H9 (cell line): ENCODE results near the gene MEIOSIN. TPM values are rescaled to one million over a fixed set of nuclear protein-coding genes. Genes with fewer than 3 reads are reported as not detected.
"Not testable (repeated sequence)": the region's sequence is repeated elsewhere in the genome, so short reads cannot be mapped to it uniquely, and the experiment has no call there.

ENCODE experiments used
- DNase-seq: peaks from one replicate; pipeline ENCODE4 v3.0.0-alpha.2; 2017
- H2AFZ ChIP-seq: one replicate; pipeline ENCODE4 v1.6.1; 2013; ENCODE audit warnings: mild to moderate bottlenecking, low read length, control low read depth, moderate library complexity
- H2AK5ac ChIP-seq: 2 replicates; pipeline ENCODE4 v1.6.1; 2013; ENCODE audit warnings: low read length, control low read depth, mixed read lengths; ENCODE audit not compliant: insufficient read length
- H2BK120ac ChIP-seq: one replicate; pipeline ENCODE4 v1.6.1; 2013; ENCODE audit warnings: low read depth, mild to moderate bottlenecking, low read length, control low read depth, inconsistent platforms; ENCODE audit not compliant: poor library complexity, severe bottlenecking
- H2BK12ac ChIP-seq: 2 replicates; pipeline ENCODE4 v1.6.1; 2013; ENCODE audit warnings: low read length, control low read depth, mixed read lengths, low read depth; ENCODE audit not compliant: insufficient read length
- H2BK15ac ChIP-seq: 2 replicates; pipeline ENCODE4 v1.6.1; 2013; ENCODE audit warnings: low read depth, low read length, control low read depth
- H2BK20ac ChIP-seq: one replicate; pipeline ENCODE4 v1.6.1; 2013; ENCODE audit warnings: low read depth, mild to moderate bottlenecking, low read length, control low read depth, inconsistent platforms; ENCODE audit not compliant: poor library complexity, severe bottlenecking
- H2BK5ac ChIP-seq: 2 replicates; pipeline ENCODE4 v1.6.1; 2013; ENCODE audit warnings: low read length, control low read depth, mixed read lengths; ENCODE audit not compliant: insufficient read length
- H3K14ac ChIP-seq: 2 replicates; pipeline ENCODE4 v1.6.1; 2013; ENCODE audit warnings: low read length, control low read depth; ENCODE audit not compliant: insufficient read depth
- H3K18ac ChIP-seq: 2 replicates; pipeline ENCODE4 v1.6.1; 2013; ENCODE audit warnings: low read depth, mild to moderate bottlenecking, mixed read lengths, low read length, control low read depth; ENCODE audit not compliant: insufficient read length
- H3K23ac ChIP-seq: 2 replicates; pipeline ENCODE4 v1.6.1; 2013; ENCODE audit warnings: low read length, control low read depth, mixed read lengths, low read depth; ENCODE audit not compliant: insufficient read length
- H3K23me2 ChIP-seq: 2 replicates; pipeline ENCODE4 v1.6.1; 2013; ENCODE audit warnings: low read depth, mild to moderate bottlenecking, mixed read lengths, low read length, control low read depth; ENCODE audit not compliant: insufficient read length, poor library complexity, severe bottlenecking
- H3K27ac ChIP-seq: 2 replicates; pipeline ENCODE4 v1.5.1; 2013; ENCODE audit warnings: low read length, control low read depth, mixed read lengths, low read depth; ENCODE audit not compliant: insufficient read length
- H3K27me3 ChIP-seq: 2 replicates; pipeline ENCODE4 v1.6.1; 2013; ENCODE audit warnings: low read length, control low read depth, inconsistent platforms; ENCODE audit not compliant: insufficient read depth
- H3K4ac ChIP-seq: 2 replicates; pipeline ENCODE4 v1.6.1; 2013; ENCODE audit warnings: low read depth, mild to moderate bottlenecking, control low read depth, inconsistent platforms, low read length, moderate library complexity
- H3K4me1 ChIP-seq: 2 replicates; pipeline ENCODE4 v1.6.1; 2013; ENCODE audit warnings: low read length, control low read depth, inconsistent platforms; ENCODE audit not compliant: insufficient read depth
- H3K4me2 ChIP-seq: 2 replicates; pipeline ENCODE4 v1.6.1; 2013; ENCODE audit warnings: low read length, control low read depth, mixed read lengths; ENCODE audit not compliant: insufficient read length, insufficient read depth
- H3K56ac ChIP-seq: 2 replicates; pipeline ENCODE4 v1.6.1; 2013; ENCODE audit warnings: low read depth, mild to moderate bottlenecking, mixed read lengths, low read length, control low read depth; ENCODE audit not compliant: insufficient read length
- H3K79me1 ChIP-seq: 2 replicates; pipeline ENCODE4 v1.6.1; 2013; ENCODE audit warnings: low read depth, mild to moderate bottlenecking, moderate library complexity, low read length, control low read depth, inconsistent platforms; ENCODE audit not compliant: insufficient read depth, poor library complexity, severe bottlenecking
- H3K79me2 ChIP-seq: 2 replicates; pipeline ENCODE4 v1.6.1; 2013; ENCODE audit warnings: low read length, control low read depth, inconsistent platforms; ENCODE audit not compliant: insufficient read depth
- H3K9ac ChIP-seq: 2 replicates; pipeline ENCODE4 v1.6.1; 2013; ENCODE audit warnings: low read length, control low read depth, mixed read lengths; ENCODE audit not compliant: insufficient read length; ENCODE audit errors: extremely low read depth
- H3K9me3 ChIP-seq: one replicate; pipeline ENCODE4 v1.6.1; 2013; ENCODE audit warnings: low read depth, low read length, inconsistent platforms; ENCODE audit not compliant: control insufficient read depth
- H3T11ph ChIP-seq: one replicate; pipeline ENCODE4 v1.6.1; 2013; ENCODE audit warnings: mild to moderate bottlenecking, low read length, control low read depth, inconsistent platforms
- H4K20me1 ChIP-seq: one replicate; pipeline ENCODE4 v1.6.1; 2013; ENCODE audit not compliant: control insufficient read depth, insufficient read length, insufficient read depth
- H4K5ac ChIP-seq: 2 replicates; pipeline ENCODE4 v1.6.1; 2013; ENCODE audit warnings: low read depth, mild to moderate bottlenecking, mixed read lengths, low read length, control low read depth; ENCODE audit not compliant: insufficient read length
- H4K8ac ChIP-seq: replicated peaks from 2 replicates; pipeline ENCODE4 v1.6.1; 2013; ENCODE audit warnings: low read length, control low read depth, mixed read lengths, low read depth; ENCODE audit not compliant: insufficient read length
- H4K91ac ChIP-seq: 2 replicates; pipeline ENCODE4 v1.6.1; 2013; ENCODE audit warnings: low read depth, mild to moderate bottlenecking, moderate library complexity, mixed read lengths, low read length, control low read depth; ENCODE audit not compliant: insufficient read length
- H3K27ac Mint-ChIP-seq, 3 experiments: 2 replicates in 2 of 3; 3 replicates in 1 of 3; pipeline ENCODE4 v1.8.0; 2020 to 2021; ENCODE audit warnings: mixed read lengths in 3 of 3, mild to moderate bottlenecking in 1 of 3, moderate library complexity in 1 of 3
- H3K27me3 Mint-ChIP-seq: 2 replicates; pipeline ENCODE4 v1.8.0; 2021; ENCODE audit warnings: low read depth, mild to moderate bottlenecking, moderate library complexity, mixed read lengths
- H3K36me3 Mint-ChIP-seq, 3 experiments: 2 replicates in 2 of 3; 3 replicates in 1 of 3; pipeline ENCODE4 v1.8.0; 2020 to 2021; ENCODE audit warnings: low read depth in 3 of 3, mixed read lengths in 3 of 3; ENCODE audit not compliant: insufficient read depth in 1 of 3
- H3K4me1 Mint-ChIP-seq, 2 experiments: 2 replicates each; pipeline ENCODE4 v1.8.0; 2020; ENCODE audit warnings: mixed read lengths in 2 of 2
- H3K4me3 Mint-ChIP-seq, 2 experiments: 2 replicates in 1 of 2; 3 replicates in 1 of 2; pipeline ENCODE4 v1.8.0; 2020 to 2021; ENCODE audit warnings: mild to moderate bottlenecking in 2 of 2, mixed read lengths in 2 of 2, moderate library complexity in 1 of 2
- H3K9me3 Mint-ChIP-seq, 2 experiments: 2 replicates in 1 of 2; 3 replicates in 1 of 2; pipeline ENCODE4 v1.8.0; 2020; ENCODE audit warnings: mild to moderate bottlenecking in 2 of 2, mixed read lengths in 2 of 2, moderate library complexity in 1 of 2
- WGBS: extraction: QIAGEN DNeasy Blood & Tissue Kit; methylation state at CpG from one replicate; pipeline ENCODE4 v1.1.7; 2013; ENCODE audit warnings: missing lambda C conversion rate, low lambda C conversion rate, mixed read lengths; ENCODE audit not compliant: insufficient read length; ENCODE audit errors: extremely low coverage; 5-methylcytosine and 5-hydroxymethylcytosine counted together
- total RNA-seq: library from RNA; stranded (reverse); gene quantifications from 2 replicates; pipeline ENCODE4 v1.2.1, GENCODE V29; 2021

The MEIOSIN gene
- total RNA-seq, 1 experiment from 2014 or later: not detected

- not testable (repeated sequence) for DNase-seq, H3K79me1 ChIP-seq, H4K8ac ChIP-seq, H3K79me2 ChIP-seq, H4K5ac ChIP-seq, H3K27me3 Mint-ChIP-seq, H3K23ac ChIP-seq, H2BK20ac ChIP-seq, H3K14ac ChIP-seq, H3K4me2 ChIP-seq, H2BK120ac ChIP-seq, H2BK5ac ChIP-seq, H3K9me3 ChIP-seq, H3K9ac ChIP-seq, H2AFZ ChIP-seq, H3K18ac ChIP-seq, H3K23me2 ChIP-seq, H4K91ac ChIP-seq, H3K27me3 ChIP-seq, H3K36me3 Mint-ChIP-seq, H2BK12ac ChIP-seq, H3K56ac ChIP-seq, H3K27ac ChIP-seq, H3K9me3 Mint-ChIP-seq, H3K27ac Mint-ChIP-seq, H3K4ac ChIP-seq, H4K20me1 ChIP-seq, H2AK5ac ChIP-seq, H3K4me1 ChIP-seq, H2BK15ac ChIP-seq, H3T11ph ChIP-seq
- WGBS: no CpG with 5 or more reads among the region's 18 CpGs
- Mint-ChIP-seq H3K4me1 (peaks cover 13 to 19% of the 10 kb centered on the region in 2 experiments), H3K4me3 (peak overlapping the region; percentile 15 to 54; a peak in 2 of 5 replicates)
Measured at GRCh38 chr19:45728683-45729082, 4.6 kb upstream of the MEIOSIN start.
